ENCODE data around the gene PLEKHA1.

PLEKHA1 gene

DNA sequence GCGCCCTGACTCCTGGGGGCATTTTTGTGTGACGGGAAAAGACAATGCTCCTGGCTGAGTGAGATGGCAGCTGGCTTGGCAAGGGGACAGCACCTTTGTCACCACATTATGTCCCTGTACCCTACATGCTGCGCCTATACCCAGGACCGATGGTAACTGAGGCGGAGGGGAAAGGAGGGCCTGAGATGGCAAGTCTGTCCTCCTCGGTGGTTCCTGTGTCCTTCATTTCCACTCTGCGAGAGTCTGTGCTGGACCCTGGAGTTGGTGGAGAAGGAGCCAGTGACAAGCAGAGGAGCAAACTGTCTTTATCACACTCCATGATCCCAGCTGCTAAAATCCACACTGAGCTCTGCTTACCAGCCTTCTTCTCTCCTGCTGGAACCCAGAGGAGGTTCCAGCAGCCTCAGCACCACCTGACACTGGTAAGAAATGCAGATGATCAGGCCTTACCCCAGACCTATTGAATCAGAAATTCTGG lies 80.1 kb downstream of the PLEKHA1 start, which contains the start of gene ARMS2:
TSS of gene ARMS2 (plus strand) at position 51 of the 478 bp plus-strand sequence. CDS start at position 126, 75 bp downstream.
- no peaks in the 10 kb centered on the region for H3K36me3 ChIP-seq (ENCODE audit: low read length)
- H3K4me2 ChIP-seq (ENCODE audit: low read depth, low read length, poor library complexity, severe bottlenecking), result no peak within 1 kb of the TSS
- H3F3A ChIP-seq (ENCODE audit: insufficient read depth), result no peaks in the 10 kb centered on the region
- H3K9ac ChIP-seq (ENCODE audit: low read length), result no peak within 1 kb of the TSS
- H3K79me2 ChIP-seq (ENCODE audit: insufficient read depth, low read length), result no peaks in the 10 kb centered on the region
- no peaks in the 10 kb centered on the region for H3K9me2 ChIP-seq (replicated peaks; ENCODE audit: insufficient read depth, low read length)
- H3K9me3 ChIP-seq (ENCODE audit: insufficient read depth, low read length), result no peaks in the 10 kb centered on the region
- 0 out of 2 replicates have a peak, but pooled peaks cover 3% of the 10 kb centered on the region for H3K27me3 ChIP-seq (ENCODE audit: low read length)
- TF ChIP-seq, protein P1, sequence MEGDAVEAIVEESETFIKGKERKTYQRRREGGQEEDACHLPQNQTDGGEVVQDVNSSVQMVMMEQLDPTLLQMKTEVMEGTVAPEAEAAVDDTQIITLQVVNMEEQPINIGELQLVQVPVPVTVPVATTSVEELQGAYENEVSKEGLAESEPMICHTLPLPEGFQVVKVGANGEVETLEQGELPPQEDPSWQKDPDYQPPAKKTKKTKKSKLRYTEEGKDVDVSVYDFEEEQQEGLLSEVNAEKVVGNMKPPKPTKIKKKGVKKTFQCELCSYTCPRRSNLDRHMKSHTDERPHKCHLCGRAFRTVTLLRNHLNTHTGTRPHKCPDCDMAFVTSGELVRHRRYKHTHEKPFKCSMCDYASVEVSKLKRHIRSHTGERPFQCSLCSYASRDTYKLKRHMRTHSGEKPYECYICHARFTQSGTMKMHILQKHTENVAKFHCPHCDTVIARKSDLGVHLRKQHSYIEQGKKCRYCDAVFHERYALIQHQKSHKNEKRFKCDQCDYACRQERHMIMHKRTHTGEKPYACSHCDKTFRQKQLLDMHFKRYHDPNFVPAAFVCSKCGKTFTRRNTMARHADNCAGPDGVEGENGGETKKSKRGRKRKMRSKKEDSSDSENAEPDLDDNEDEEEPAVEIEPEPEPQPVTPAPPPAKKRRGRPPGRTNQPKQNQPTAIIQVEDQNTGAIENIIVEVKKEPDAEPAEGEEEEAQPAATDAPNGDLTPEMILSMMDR (IDR thresholded peaks at IDR 0.05; ENCODE audit: insufficient read depth, low read length, poor library complexity, severe bottlenecking), result no peak
- TF ChIP-seq EZH2phosphoT487 (conservative IDR thresholded peaks at IDR 0.05; ENCODE audit: low read length), result no peak
- no peak within 1 kb of the TSS for H3K27ac ChIP-seq (ENCODE audit: low read depth, low read length)
- H2AFZ ChIP-seq (ENCODE audit: low read depth, low read length, severe bottlenecking), result no peak within 1 kb of the TSS
- no peaks in the 10 kb centered on the region for H4K20me1 ChIP-seq (ENCODE audit: low read depth, low read length)
- H3K4me3 ChIP-seq (ENCODE audit: insufficient read depth, low read length, poor library complexity, severe bottlenecking), result no peak within 1 kb of the TSS

DNA sequence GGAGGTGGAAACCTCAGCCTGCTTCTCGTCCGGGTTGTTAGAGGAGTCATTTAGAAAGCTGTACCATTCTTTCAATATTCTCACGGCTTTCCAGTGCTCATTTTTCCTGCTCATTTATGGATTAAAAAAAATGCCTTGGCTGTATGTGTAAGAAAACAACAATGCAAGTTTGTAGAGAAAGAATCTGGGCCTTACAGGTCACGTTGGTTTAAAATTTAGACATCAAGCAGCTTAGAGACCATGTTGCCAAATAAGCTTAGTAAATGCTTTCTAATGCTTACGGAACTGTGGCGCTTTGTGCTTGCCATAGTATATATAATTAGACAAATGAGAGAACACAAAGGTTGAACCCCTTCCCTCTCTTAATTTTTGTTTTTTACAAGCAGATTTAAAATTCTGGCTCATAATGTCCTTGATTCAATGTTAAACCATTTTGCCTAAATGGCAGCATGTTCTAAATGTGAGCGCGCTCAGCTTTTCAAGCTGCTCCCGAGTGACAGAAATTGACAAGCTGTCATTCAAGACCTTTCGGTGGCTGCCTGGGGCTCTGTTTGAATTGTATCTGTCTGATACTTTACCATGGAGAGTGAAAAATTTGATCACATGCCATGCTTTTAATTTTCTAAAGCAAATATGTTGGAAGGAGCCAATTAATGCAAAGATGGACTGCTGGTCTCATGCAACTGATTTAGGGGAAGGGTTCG lies 81.0 kb downstream of the PLEKHA1 start:
- Histone ChIP-seq H3K27ac (ENCODE audit: low read depth, low read length) (no peak overlapping the region), H3K79me2 (ENCODE audit: insufficient read depth, low read length) (no peaks in the 10 kb centered on the region), H2AFZ (ENCODE audit: low read depth, low read length, severe bottlenecking) (no peak overlapping the region), H4K20me1 (ENCODE audit: low read depth, low read length) (no peaks in the 10 kb centered on the region), H3K4me2 (ENCODE audit: low read depth, low read length, poor library complexity, severe bottlenecking) (no peak overlapping the region), H3K4me3 (ENCODE audit: insufficient read depth, low read length, poor library complexity, severe bottlenecking) (no peak overlapping the region), H3K9ac (ENCODE audit: low read length) (no peak overlapping the region), H3K27me3 (ENCODE audit: low read length) (0 out of 2 replicates have a peak, but pooled peaks cover 3% of the 10 kb centered on the region), H3K36me3 (ENCODE audit: low read length) (no peaks in the 10 kb centered on the region), H3K9me2 (replicated peaks; ENCODE audit: insufficient read depth, low read length) (no peaks in the 10 kb centered on the region), H3F3A (ENCODE audit: insufficient read depth) (no peaks in the 10 kb centered on the region), H3K9me3 (ENCODE audit: insufficient read depth, low read length) (no peaks in the 10 kb centered on the region)
- TF ChIP-seq EZH2phosphoT487 (conservative IDR thresholded peaks at IDR 0.05; ENCODE audit: low read length), result no peak
- TF ChIP-seq, protein P1 (IDR thresholded peaks at IDR 0.05; ENCODE audit: insufficient read depth, low read length, poor library complexity, severe bottlenecking), result no peak

DNA sequence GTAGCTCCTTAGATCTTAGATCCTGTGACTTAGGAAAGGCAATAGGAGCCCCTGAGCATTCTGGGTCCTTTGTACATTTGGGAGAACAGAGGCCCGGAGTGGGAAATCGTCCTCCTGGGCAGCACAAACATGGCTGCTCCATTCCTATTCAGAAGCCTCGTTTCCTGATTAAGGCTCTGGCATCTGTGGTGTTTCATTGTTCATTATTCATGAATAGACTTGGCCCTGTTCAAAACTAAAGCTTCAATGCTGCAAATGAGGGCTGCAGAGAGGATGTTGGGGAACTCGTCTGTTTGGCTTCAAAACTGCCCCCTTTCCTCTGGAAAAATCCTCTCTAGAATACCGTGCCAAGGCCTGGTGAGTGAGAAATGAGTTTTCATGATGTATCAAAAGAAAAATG lies 83.4 kb downstream of the PLEKHA1 start:
- H2AFZ ChIP-seq (ENCODE audit: low read depth, low read length, severe bottlenecking), result no peak overlapping the region
- H3K27me3 ChIP-seq (ENCODE audit: low read length), result 0 out of 2 replicates have a peak, but pooled peaks cover 3% of the 10 kb centered on the region
- no peaks in the 10 kb centered on the region for H3K9me3 ChIP-seq (ENCODE audit: insufficient read depth, low read length)
- no peak overlapping the region for H3K9ac ChIP-seq (ENCODE audit: low read length)
- TF ChIP-seq, protein P1 (IDR thresholded peaks at IDR 0.05; ENCODE audit: insufficient read depth, low read length, poor library complexity, severe bottlenecking), result no peak
- no peak for TF ChIP-seq EZH2phosphoT487 (conservative IDR thresholded peaks at IDR 0.05; ENCODE audit: low read length)
- H3K4me3 ChIP-seq (ENCODE audit: insufficient read depth, low read length, poor library complexity, severe bottlenecking), result no peak overlapping the region
- H3K4me2 ChIP-seq (ENCODE audit: low read depth, low read length, poor library complexity, severe bottlenecking), result no peak overlapping the region
- H4K20me1 ChIP-seq (ENCODE audit: low read depth, low read length), result no peaks in the 10 kb centered on the region
- H3K27ac ChIP-seq (ENCODE audit: low read depth, low read length), result no peak overlapping the region
- no peaks in the 10 kb centered on the region for H3K79me2 ChIP-seq (ENCODE audit: insufficient read depth, low read length)
- H3K36me3 ChIP-seq (ENCODE audit: low read length), result no peaks in the 10 kb centered on the region
- H3K9me2 ChIP-seq (replicated peaks; ENCODE audit: insufficient read depth, low read length), result no peaks in the 10 kb centered on the region
- H3F3A ChIP-seq (ENCODE audit: insufficient read depth), result no peaks in the 10 kb centered on the region

Measured in SU-DHL-6 (cell line).